GM18499 (cell line): ENCODE data around the gene DTNB.

Experiments
- ATAC-seq: cut with Tn5 transposase; IDR thresholded peaks from one replicate; pipeline ENCODE4 v1.9.1; 2021; ENCODE audit warnings: moderate number of reproducible peaks; ENCODE audit not compliant: insufficient read depth, unreplicated experiment

Gene DTNB

GRCh38 chr2:25405611-25406295 lies 267.6 kb downstream of the DTNB start:
- no peak for ATAC-seq

DNA sequence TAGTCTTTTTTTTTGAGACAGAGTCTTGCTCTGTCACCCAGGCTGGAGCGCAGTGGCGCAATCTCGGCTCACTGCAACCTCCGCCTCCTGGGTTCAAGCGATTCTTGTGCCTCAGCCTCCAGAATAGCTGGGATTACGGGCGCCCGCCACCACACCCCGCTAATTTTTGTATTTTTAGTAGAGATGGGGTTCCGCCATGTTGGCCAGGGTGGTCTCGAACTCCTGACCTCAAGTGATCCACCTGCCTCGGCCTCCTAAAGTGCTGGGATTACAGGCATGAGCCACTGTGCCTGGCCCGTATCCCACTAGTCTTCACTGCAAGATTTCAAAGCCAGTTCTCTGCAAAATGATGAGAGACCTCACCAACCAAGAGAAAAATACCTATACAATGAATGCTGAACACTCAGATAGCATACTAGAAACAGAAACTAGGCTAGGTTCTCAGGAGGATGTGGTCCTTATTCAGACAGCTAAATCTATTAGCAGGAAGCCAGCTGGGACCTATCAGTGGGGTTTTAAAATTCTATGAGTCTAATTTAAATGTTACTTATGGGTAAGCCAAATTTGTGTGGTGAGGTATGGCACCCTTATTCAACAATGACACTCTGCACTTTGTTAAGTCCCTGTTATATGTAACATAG lies 270.1 kb downstream of the DTNB start:
- peak; percentile 47 for ATAC-seq

DNA sequence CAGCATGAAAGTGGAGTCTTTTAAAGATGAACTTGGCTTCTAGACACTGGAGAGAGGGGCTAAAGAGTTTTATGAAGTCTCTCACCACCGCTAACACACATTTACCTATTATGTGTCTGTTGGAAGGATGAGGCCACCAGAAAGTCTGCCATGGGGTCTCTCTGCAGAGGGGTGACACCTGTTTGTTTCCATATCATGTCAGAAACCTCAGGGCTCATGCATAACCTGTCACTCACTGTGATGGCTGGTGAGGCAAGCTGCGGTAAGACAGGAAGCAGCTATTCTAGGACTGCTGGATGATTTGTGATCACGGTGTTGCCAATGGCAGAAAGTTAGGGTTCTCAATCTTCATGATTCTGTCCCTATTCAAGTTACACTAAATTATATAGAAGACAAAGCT lies 270.9 kb downstream of the DTNB start:
- no peak for ATAC-seq

DNA sequence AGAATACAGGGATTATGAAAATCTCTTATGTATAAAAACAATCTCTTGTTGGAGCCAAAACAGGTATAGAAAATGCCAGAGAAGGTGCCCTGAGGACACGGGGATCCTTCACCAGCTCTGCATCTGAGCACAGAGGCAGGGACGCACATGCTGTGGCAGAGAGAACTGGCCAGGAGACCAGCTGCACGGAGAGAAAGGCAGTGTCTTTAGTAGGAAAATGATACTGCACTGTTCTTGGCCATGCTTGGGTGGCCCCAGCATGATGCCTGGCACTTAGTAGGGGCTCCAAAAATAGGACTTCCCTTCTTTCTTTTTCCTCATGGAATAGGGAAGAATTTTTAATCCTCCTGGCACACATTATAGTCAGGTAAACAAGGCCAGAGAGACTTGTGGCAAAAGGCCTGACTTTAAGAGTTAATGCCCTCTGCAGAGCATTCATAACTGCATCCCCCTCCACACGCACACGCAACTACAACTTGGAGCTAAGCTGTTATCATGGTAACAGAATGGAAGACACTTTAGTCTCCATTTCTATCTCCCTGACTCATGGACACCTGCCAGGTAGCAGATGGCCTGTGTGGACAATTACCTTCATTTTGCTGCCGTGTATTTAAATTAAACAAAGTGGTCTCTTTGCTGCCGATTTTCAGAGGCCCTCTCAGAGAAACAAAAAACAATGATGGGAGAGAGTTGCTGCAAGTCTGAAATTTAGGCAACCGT lies 271.9 kb downstream of the DTNB start:
- no peak for ATAC-seq

- no peak for ATAC-seq
Observed at GRCh38 chr2:25400576-25401216, 272.7 kb downstream of the DTNB start.

DNA sequence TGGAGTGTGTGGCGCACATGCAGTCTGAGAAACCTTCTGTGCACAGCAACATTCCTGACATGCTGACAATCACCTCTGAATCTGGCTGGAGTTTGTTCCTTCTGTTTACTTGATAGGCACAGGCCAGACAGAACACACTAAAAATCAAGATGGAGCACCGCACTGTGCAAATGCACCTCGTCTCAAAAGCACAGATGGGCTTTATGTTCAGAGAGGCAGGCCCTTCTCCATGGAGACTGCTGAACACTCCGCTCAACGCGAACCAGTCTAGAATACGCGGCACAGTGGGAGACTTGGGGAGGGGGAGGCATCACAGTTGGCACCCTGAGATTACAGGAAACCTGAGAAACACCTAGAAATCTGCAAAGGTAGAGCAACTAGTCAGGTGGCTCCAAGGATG lies 273.2 kb downstream of the DTNB start:
- ATAC-seq, result no peak

- no peak for ATAC-seq
Observed at GRCh38 chr2:25398534-25398933, 274.8 kb downstream of the DTNB start.

DNA sequence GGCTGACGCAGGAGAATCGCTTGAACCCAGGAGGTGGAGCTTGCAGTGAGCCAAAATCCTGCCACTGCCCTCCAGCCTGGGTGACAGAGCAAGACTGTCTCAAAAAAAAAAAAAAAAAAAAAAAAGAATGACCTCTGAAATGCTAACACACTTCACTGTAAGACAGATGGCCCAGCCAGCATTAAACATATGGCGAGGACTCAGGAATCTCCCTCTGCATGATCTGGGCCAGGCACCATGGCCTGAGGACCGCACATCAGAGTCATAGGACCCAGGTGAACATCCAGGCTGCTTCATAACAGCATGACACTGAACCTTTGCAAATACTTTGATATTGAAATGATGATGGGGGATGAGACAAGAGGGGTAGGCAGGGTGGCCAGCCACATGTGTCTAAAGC lies 275.6 kb downstream of the DTNB start:
- no peak for ATAC-seq

GRCh38 chr2:25389161-25389560 lies 284.2 kb downstream of the DTNB start:
- no peak for ATAC-seq

DNA sequence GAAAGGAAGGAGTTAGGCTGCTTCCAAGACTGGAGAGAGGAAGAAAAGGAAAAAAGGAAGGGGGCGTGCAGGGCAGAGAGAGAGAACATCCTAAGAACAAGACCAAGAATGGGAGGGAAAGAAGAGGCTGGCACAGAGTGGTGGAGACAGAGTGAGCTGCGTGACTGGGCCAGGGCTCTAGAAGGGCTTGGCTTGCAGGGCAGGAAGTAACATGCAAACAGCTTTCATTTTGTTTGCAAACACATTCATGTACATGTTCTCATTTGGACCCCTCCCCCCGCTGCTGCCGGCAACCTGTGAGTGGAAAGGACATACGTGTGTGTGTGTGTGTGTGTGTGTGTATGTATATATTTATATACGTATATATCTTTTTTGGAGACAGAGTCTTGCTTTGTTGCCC lies 284.9 kb downstream of the DTNB start:
- ATAC-seq, result no peak

DNA sequence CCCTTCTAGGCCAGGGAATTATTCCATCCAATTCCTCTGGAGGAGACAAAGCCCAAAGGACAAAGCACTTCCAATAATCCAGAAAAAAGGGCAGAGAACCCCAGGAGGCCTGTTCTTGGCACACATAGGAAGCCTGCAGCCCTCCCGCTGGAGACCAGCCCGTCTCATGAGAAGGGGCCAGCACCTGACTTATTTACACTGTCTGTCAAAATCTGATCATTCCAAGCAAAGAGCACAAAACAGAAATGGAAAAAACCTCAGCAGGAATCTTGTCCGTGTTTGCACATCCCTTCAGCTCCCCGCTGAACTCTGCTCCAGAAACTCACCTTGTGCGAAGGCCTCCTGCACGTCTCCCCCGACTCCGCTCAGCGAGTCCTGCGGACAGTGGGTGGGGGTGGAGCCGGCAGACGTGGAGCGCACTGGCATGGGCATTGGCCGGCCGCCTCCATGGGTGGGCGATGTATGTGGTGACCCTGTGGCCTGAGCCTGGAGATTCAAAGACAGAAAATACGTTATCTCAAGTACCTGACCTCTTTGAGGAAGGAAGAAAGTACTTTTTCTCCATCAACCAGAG lies 285.4 kb downstream of the DTNB start:
- ATAC-seq, result no peak

DNA sequence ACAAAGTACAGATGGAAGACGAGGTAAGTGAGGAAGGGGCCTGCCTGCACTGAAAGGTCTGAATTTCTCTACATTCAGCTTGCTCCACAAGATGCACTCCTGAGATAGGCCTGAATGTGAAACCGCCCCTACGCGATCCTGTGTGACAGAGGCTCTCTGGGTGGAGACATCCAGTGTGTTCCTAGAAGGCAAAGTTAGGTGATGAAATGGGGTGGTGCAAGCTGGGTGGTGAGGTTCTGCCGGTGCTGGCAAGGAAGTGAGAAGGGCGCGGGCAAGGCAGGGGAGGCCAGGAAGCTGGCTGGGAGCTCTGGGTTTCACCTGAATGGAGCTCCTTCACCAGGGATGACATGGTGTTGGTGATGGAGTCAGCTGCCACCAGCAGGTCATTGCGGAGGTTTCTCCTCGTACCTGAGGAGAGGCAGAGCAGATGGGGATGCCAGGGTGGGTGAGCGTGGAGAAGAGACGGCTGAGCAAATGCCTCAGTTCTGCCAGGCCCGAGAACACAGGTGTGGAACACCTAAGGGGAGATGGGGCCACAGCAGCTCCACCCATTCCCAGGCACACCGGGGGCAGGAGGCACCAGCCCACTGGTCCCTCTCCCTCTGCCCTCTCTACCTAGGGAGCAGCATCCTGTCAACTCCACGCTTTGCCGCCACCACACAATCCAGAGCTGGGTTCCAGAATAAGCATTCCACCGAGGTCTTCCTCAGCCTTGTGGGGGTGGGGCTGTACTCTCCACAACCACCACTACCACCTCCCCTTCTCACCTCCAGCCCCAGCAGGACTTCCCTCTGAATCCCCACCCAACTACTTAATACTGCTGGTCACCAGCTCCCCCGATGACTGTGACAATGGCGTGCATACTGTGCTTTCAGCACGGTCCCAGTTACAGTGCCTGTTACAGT lies 286.2 kb downstream of the DTNB start:
- no peak for ATAC-seq

DNA sequence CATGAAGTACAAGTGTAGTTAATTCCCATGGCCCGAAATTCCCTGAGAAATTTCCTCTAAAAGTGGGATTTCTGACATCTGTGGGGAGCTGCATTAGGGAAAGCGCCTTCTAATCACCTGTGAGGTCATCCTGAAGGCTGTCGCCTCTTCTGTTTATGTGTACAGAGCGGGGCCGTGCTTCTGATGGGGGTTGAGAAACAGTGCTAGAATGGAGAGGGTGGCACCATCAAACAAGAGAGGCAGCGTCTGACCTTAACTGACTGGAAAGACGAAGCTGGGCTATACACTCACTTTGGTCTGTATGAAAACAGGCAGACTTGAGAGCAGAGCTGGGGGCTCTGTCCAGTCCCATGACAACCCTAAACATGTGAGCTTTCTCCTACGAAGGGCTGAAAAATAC lies 287.5 kb downstream of the DTNB start:
- no peak for ATAC-seq

DNA sequence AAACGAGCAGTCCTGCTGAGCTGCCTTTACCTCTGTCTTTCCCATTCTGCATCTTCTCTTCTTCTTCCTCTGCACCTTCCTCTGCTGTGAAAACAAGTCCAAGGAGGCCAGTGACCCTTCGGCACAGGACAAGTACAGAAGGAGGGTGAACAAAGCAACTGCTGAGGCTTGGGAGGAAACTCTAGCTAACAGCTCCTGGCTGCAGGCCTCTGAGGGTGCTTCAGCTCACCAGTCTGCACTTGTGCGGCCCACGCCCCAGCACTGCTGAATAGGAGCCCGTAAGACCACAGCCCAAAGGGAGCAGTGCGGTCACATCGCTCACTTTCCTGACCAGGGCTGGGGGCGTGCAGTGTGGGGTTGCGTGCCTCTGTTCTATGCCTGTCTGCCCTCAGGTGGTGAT lies 289.6 kb downstream of the DTNB start:
- no peak for ATAC-seq

GRCh38 chr2:25381502-25381901 lies 291.9 kb downstream of the DTNB start:
- no peak for ATAC-seq

- no peak for ATAC-seq
Observed at GRCh38 chr2:25380586-25381375, 292.6 kb downstream of the DTNB start.

GRCh38 chr2:25380023-25380422 lies 293.4 kb downstream of the DTNB start:
- ATAC-seq, result no peak

DNA sequence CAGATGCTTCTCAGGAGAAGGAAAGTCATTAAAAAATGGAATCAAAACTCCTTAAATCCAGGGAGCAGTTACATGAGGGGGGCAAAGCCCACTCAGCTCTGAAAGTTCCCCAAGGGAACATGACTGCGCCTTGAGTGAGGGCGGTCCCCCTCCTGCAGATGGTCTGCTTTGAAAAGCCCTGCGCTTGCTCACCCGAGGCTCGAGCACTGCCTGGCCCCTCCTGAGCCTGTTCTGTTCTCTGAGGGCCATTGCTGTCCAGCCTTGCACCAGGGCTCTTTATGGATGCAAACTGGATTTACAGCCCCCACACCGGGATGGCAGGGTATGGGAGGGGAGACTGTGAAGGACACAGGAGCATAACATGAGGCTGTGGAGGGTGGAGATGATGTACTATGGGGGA lies 293.8 kb downstream of the DTNB start:
- no peak for ATAC-seq
